T-helper 1 cell treated with Interleukin-12 subunit alpha and Interleukin-12 subunit beta and Interleukin-4 antibody, amounts not matched to agents 30 ng/mL and 1 ng/mL, for 36 hours (primary cell): Measurements from ENCODE around the gene MBD3L4. TPM values are rescaled to one million over a fixed set of nuclear protein-coding genes. Genes with fewer than 3 reads are reported as not detected.
"Not testable (repeated sequence)": the region's sequence is repeated elsewhere in the genome, so short reads cannot be mapped to it uniquely, and the experiment has no call there.

Experiments used
- intact Hi-C: fragments of 100-400 bp; cut with micrococcal nuclease; formaldehyde crosslinking; loops from one replicate; pipeline ENCODE4 v1.15.1; 2024
- total RNA-seq: library from RNA; stranded (reverse); gene quantifications from 2 replicates; pipeline ENCODE4 v1.2.3, GENCODE V29; 2022

The MBD3L4 gene
- total RNA-seq, 1 donor from 2014 or later = not detected

DNA sequence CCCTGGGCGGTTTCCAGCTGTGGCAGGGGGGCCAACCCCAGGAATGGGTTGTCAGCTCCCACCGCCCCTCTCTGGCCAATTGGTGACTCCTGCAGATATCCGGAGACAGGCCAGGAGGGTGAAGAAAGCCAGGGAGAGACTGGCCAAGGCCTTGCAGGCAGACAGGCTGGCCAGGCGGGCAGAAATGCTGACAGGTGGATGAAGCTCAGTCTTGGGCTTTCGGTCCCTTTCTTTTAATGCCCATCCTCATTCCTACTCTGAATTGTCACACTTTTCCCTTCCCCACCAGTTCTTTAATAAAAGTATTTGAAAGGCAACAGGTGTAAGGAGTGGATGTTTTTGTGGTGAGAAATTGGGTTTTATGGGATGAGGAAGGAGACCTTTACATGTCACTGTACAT is 11.4 kb upstream of the MBD3L4 start:
- intact Hi-C loops = not testable (repeated sequence)

DNA sequence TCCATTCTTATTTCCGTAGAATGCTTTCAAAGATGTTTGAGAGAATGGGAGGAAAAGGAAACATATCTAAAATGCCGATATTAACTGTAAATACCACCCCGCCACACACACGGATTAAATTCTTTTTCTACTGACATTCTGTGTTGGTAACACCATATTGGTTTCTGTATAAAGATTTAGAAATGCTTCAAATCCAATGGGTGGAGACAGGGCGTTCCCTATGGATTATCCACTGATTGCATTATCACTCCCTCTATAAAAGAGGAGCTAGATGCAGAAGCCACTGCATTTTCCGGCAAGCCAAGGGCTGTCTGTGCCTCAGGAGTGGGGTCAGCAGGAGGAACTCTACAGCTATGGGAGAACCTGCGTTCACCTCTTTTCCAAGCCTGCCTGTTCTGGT is 9.0 kb upstream of the MBD3L4 start, which contains the start of gene MBD3L2:
Gene MBD3L2 (plus strand): TSS at position 301 of the 400 bp plus-strand sequence. CDS start 53 bp downstream, at position 354.
- intact Hi-C loops = not testable (repeated sequence)

DNA sequence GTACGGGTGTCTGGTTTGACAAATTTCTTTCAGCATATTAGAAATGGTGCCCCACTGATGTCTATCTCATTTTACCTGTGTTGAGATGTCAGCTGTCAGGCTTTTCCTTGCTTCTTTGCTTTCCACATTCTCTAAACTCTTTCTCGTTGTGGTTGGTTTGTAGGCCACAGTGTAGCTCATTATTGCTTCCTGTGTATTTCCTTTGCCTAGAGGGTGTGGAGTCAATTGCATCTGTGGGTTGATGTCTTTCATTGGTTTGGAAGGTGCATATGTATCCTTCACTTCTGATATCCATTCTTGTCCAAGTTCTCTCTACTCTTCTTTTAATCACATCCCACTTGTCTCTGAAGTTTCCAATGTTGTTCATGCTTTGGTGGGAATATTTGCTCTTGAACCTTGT is 1.6 kb upstream of the MBD3L4 start:
- intact Hi-C loops = not testable (repeated sequence)

DNA sequence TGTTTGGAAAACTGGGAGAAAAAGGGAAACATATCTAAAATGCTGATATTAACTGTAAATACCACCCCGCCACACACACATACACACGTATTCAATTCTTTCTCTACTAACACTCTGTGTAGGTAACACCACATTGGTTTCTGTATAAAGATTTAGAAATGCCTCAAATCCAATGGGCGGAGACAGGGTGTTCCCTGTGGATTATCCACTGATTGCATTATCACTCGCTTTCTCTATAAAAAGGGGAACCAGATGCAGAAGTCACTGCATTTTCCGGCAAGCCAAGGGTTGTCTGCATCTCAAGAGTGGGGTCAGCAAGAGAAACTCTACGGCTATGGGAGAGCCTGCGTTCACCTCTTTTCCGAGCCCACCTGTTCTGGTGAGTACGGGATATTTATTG is 9.7 kb downstream of the MBD3L4 start, which contains the start of gene MBD3L5:
Gene MBD3L5 (plus strand): TSS at position 301 of the 400 bp plus-strand sequence. CDS start 34 bp downstream, at position 335.
- intact Hi-C loops = not testable (repeated sequence)

DNA sequence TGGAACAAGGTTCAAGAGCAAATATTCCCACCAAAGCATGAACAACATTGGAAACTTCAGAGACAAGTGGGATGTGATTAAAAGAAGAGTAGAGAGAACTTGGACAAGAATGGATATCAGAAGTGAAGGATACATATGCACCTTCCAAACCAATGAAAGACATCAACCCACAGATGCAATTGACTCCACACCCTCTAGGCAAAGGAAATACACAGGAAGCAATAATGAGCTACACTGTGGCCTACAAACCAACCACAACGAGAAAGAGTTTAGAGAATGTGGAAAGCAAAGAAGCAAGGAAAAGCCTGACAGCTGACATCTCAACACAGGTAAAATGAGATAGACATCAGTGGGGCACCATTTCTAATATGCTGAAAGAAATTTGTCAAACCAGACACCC is 11.2 kb downstream of the MBD3L4 start:
- intact Hi-C loops = not testable (repeated sequence)

DNA sequence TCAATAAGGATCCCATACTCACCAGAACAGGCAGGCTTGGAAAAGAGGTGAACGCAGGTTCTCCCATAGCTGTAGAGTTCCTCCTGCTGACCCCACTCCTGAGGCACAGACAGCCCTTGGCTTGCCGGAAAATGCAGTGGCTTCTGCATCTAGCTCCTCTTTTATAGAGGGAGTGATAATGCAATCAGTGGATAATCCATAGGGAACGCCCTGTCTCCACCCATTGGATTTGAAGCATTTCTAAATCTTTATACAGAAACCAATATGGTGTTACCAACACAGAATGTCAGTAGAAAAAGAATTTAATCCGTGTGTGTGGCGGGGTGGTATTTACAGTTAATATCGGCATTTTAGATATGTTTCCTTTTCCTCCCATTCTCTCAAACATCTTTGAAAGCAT is 18.6 kb downstream of the MBD3L4 start, which contains the start of gene MBD3L2B:
Gene MBD3L2B (minus strand): TSS at position 101 of the 400 bp plus-strand sequence. CDS start 34 bp downstream, at position 67.
- intact Hi-C loops = not testable (repeated sequence)

DNA sequence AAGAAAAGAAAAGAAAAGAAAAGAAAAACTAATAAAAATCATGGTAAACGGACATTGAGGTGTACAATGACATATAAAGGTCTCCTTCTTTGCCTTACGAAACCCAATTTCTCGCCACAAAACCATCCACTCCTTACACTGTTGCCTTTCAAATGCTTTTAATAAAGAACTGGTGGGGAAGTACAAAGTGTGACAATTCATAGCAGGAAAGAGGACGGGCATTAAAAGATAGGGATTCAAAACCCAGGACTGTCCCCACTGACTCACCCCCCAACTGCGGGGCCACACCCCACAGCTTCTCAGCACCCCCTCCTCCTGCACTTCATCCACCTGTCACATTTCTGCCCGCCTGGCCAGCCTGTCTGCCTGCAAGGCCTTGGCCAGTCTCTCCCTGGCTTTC is 21.2 kb downstream of the MBD3L4 start:
- intact Hi-C loops = no loop called here

DNA sequence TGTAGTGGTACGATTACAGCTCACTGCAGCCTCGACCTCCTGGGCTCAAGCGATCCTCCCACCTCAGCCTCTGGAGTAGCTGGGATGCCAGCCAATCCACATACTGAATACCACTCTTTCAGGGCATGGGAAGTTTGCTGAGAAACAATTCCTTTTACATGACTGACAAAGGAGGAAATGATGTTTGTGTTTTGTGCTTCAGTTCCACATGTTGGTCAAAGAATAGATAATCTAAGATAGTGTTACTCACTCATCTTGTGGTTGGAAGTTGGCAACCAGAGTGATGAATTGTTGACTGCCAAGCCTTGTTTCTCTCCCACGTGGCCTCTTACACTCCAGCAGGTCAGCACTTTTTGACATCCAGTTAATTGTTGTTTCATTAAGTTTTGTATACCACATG is 26.3 kb downstream of the MBD3L4 start:
- intact Hi-C loops = no loop called here

DNA sequence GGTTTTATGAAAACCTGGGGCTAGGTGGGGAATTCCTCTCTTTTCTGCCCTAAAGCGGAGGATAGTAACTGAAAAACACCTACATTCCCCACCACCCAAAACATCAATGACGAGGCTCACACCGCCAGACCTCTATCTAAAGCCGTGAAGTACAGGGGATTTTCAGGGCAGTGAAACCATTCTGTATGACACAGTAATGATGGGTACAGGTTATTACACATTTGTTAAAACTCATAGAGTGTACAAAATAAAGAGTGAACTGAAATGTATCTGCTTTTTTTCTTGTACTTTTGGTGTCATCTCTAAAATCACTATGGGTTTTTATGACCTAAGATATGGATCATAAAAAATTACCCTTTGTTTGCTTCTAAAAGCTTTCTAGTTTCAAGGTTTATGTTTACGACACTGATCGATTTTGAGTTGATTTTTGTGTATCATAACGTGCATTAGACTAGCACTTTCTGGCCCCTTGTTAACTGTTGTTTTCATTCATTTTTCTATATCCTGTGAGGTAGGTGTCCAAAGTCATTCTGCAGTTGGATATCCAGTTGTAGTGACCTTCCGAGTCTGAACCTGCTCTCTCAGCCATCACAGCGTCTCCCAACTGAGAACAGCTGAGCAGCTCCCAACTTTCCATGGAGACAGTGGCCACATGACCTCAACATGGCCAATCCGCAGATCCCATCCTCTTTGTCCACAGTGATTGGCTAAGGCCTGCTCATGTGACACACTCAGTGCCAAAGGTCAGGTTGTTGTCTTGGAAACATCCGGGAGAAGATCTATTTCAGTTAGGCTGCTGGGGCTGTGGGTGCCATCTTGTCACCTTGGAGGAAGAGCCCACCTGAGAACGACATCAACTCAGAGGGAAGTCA is 29.0 kb downstream of the MBD3L4 start:
- intact Hi-C loops = no loop called here

DNA sequence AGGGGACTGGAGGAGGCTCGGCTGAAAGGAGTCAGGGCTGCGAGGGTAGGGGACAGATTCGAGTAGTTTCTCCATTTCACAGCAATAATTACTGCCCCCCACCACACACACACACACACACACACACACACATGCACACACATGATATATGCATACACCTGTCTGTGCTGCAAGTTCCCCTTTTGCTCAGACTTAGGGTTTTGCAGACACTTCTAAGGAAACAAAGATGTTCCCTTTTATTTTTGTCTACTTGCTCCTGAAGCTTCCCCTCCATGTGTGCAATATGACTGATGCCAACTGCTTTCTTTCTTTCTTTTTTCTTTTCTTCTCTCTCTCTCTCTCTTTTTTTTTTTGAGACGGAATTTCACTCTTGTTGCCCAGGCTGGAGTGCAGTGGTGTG is 32.1 kb downstream of the MBD3L4 start:
- intact Hi-C loops = no loop called here

DNA sequence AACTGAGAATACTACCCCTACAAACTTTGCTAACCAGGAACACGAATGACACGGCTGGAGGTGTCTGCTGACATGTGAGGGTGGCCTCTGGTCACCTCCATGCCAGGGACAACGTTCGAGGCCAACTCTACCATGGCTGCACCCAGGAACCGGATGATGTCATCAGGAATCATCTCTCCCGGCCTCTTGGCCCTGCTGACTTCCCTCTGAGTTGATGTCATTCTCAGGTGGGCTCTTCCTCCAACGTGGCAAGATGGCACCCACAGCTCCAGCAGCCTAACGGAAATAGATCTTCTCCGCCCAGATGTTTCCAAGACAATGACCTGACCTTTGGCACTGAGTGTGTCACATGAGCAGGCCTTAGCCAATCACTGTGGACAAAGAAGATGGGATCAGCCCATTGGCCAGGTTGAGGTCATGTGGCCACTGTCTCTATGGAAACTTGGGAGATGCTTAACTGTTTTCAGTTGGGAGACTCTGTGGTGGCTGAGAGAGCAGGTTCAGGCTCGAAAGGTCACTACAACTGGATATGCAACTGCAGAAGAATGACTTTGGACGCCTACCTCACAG is 33.8 kb downstream of the MBD3L4 start:
- intact Hi-C loops = no loop called here

DNA sequence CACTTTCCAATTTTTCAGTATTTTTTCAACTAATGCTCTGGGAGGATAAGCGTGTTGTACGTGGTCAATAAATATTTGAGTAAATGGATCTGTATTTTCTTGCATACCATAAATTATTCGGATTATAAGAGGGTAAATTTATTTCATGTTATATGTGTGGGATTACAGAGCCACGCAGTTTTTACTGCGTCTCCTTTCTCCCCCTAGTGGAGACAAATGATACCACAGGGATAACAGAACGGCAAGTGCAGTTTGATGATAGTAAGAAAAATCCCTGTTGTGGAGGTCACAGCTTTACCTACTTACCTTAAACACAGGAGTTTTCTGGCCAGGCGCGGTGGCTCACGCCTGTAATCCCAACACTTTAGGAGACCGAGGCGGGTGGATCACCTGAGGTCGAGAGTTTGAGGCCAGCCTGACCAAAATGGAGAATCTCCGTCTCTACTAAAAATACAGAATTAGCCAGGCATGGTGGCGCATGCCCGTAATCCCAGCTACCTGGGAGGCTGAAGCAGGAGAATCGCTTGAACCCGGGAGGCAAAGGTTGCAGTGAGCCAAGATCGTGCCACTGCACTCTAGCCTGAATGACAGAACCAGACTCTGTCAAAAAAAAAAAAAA is 35.6 kb downstream of the MBD3L4 start:
- intact Hi-C loops = loop anchor here (1.0 kb wide), 4 partner anchors 62 to 266 kb away; no protein-coding TSS in a partner anchor

DNA sequence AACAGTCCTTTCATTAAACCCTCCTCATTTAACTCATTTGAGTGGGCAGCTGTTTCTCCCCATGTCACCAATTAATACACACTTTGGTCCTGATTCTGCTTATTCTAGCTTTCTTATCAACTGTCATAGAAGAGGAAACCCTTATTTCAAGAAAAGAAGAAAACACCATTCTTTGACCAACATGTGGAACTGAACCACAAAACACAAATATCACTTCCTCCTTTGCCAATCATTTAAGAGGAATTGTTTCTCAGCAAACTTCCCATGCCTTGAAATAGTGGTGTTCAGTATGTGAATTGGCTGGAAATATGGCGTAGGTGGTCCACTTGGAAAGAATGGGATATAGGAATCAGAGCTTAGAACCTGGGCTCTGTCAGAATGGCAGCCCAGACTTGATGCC is 39.2 kb downstream of the MBD3L4 start:
- intact Hi-C loops = no loop called here

DNA sequence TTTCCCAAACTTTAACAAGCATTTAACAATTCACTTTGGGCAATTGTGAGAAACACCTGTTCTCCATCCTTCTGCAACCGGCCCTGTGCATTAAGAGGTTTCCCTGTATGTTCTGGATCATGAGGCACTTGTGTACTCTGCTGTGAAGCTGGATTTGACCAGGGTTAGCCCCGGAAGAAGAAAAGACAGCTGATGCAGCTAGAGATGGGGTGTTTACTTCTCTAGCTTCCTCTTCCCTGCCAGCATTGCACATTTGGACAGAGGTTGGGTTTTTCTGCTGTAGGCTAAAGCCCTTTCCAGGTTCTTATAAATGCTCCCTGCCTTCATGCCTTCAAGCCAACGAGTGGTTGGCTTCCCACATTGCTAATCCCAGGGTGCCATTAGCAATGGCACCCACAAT is 39.6 kb downstream of the MBD3L4 start:
- intact Hi-C loops = no loop called here

DNA sequence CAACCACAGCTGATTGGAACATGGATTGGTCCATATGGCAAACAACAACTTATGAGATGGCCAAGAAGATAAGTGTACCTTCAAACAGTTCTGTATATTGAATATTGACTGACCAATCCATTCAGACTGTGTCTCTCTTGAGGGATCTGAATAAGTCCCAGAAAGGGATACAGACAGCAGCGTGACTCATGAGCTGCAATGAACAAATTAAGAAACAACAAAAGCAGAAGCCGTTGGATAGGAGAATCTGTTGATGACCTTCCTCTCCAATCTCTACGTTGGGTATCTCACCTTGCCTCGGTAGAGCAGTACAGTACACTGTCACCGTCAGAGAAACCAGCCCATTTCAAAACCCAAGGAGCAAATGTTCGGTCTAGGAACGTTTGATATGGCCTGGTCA is 40.0 kb downstream of the MBD3L4 start:
- intact Hi-C loops = no loop called here

DNA sequence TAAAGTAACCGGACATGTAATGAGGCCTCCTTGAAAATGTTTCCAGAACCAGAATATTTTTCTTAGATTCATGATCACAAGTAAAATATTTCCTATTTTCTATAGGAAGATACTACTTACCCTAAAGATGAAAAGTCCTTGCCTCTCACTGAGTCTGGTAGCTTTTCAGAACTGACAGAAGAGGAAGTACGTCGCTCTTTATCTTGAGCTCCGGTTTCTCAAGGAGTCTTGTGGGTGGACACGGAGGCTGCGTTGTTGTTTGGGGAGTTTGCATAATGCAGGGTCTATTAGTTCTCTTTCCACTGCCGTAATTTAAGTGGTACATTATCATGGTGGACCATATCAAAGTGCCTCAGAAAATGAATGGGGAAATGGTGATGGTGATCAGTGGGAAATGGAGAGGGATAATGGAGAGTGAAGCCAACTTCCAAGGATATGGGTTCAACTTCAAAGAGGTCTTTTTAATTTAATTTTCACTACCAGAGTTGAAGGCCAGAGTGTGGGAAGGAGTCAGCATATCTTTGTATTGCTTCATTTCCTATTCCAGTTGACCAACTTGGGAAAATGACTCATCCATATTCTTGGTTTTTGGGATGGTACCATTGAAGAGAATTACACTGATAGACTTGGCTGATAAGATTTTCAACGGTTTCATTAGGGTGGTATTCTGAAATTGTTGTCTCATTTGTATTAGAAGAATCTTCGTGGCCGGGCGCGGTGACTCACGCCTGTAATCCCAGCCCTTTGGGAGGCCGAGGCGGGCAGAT is 42.1 kb downstream of the MBD3L4 start:
- intact Hi-C loops = no loop called here

DNA sequence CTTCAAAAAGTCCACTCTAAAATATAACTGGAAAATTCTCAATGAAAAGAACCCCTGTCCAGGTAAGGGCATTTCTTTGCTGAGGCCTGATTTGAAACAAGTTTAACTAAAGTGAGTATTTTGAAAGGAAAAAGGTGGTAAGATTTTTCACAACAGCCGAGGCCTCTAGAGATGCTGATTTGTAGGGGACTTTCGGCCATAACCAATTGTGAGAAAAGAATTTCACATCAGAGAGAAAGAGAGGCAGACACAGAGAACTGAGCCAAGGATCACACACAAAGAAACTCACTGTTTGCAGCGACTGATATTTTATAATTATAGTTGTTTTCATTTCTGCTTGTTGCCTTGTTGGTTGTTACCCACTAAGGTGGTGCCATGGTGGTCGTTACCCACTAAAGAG is 43.2 kb downstream of the MBD3L4 start:
- intact Hi-C loops = no loop called here

DNA sequence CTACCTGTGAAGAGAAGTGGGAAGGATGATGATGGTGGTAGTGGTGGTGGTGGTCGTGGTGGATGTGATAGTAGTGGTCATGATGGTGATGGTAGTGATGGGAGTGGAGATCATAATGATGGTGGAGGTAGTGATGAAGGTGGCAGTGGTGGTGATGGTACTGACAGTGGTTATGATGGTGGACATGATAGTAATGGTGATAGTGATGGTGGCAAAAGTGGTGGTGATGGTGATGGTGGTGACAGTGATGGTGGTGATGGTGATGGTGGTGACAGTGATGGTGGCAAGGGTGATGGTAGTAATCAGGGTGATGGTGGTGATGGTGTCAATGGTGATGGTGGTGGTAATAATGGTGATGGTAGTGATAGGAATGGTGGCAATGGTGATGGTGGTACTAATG is 44.9 kb downstream of the MBD3L4 start:
- intact Hi-C loops = no loop called here

DNA sequence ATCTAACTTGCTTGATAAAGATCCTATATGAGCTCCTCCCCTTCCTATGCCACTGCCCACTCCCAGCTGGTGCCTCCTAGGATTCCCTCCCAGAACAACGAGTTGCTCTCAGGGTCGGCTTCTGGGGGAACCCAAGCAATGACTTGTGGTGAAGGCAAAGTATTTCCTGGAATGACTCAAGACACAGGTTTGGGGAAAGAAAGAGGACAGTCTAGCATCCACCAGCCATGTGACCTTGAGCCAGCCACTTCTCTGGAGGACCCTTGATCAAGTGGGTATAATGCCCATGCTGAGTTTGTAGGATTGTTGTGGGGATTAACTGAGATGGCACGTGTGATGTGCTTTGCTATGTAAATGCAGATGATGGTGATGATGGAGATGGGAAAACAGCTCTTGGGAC is 51.7 kb downstream of the MBD3L4 start:
- intact Hi-C loops = no loop called here

DNA sequence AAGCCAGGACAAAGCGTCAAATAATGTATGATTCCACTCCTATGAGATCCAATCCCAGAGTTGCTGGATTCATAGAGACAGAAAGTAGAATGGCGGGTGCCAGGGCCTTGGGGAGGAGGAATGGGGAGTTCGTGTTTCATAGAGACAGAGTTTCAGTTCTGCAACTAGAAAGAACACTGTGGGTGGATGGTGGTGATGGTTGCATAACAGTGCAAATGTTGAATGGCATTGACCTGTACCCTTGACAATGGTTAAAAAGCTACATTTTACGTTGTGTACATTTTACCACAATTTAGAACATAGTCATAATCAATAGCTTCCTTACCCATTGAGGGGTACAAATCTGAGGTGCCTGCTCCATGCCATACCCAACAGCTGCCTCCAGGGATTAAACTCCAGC is 52.1 kb downstream of the MBD3L4 start:
- intact Hi-C loops = no loop called here
